Measurements from ENCODE around the gene PDGFRA.
"Not testable (repeated sequence)": the region's sequence is repeated elsewhere in the genome, so short reads cannot be mapped to it uniquely, and the experiment has no call there.

Gene PDGFRA

GRCh38 chr4:54233277-54233696 lies 4.2 kb downstream of the PDGFRA start:
- H3K27me3 ChIP-seq (ENCODE audit: insufficient read depth, poor library complexity, severe bottlenecking) = peaks cover 48% of the 10 kb centered on the region

GRCh38 chr4:54233697-54234496 lies 4.8 kb downstream of the PDGFRA start:
- peaks cover 42% of the 10 kb centered on the region for H3K27me3 ChIP-seq (ENCODE audit: insufficient read depth, poor library complexity, severe bottlenecking)
- H3K4me1 ChIP-seq (ENCODE audit: insufficient read depth, poor library complexity, severe bottlenecking) = no peaks in the 10 kb centered on the region
- H3K9me3 ChIP-seq (ENCODE audit: severe bottlenecking) = no peaks in the 10 kb centered on the region
- H3K36me3 ChIP-seq (ENCODE audit: low read depth) = no peaks in the 10 kb centered on the region
- ATAC-seq (ENCODE audit: low read depth) = peak; percentile 30
- no peak overlapping the region for H3K27ac ChIP-seq (ENCODE audit: poor library complexity, severe bottlenecking)
- peak; percentile 82 for TF ChIP-seq CTCF (IDR thresholded peaks at IDR 0.05; ENCODE audit: poor library complexity, severe bottlenecking)
- no peak for DNase-seq (ENCODE audit: low spot score)
- H3K4me3 ChIP-seq (ENCODE audit: severe bottlenecking) = peak overlapping the region; percentile 19

More at GRCh38 chr4:54233277-54233696, 4.2 kb downstream of the PDGFRA start:
- TF ChIP-seq CTCF (IDR thresholded peaks at IDR 0.05; ENCODE audit: poor library complexity, severe bottlenecking) = peak; percentile 70
- Histone ChIP-seq H3K4me1 (ENCODE audit: insufficient read depth, poor library complexity, severe bottlenecking) (no peaks in the 10 kb centered on the region), H3K4me3 (ENCODE audit: severe bottlenecking) (peak overlapping the region; percentile 19), H3K36me3 (ENCODE audit: low read depth) (no peaks in the 10 kb centered on the region), H3K9me3 (ENCODE audit: severe bottlenecking) (no peaks in the 10 kb centered on the region), H3K27ac (ENCODE audit: poor library complexity, severe bottlenecking) (no peak overlapping the region)
- ATAC-seq (ENCODE audit: low read depth) = peak; percentile 83
- DNase-seq (ENCODE audit: low spot score) = peak; percentile 80

- no peak overlapping the region for H3K27ac ChIP-seq (ENCODE audit: poor library complexity, severe bottlenecking)
- no peak overlapping the region for H3K4me3 ChIP-seq (ENCODE audit: severe bottlenecking)
- H3K9me3 ChIP-seq (ENCODE audit: severe bottlenecking) = no peaks in the 10 kb centered on the region
- no peaks in the 10 kb centered on the region for H3K36me3 ChIP-seq (ENCODE audit: low read depth)
- TF ChIP-seq CTCF (IDR thresholded peaks at IDR 0.05; ENCODE audit: poor library complexity, severe bottlenecking) = peak; percentile 55
- no peak for DNase-seq (ENCODE audit: low spot score)
- H3K27me3 ChIP-seq (ENCODE audit: insufficient read depth, poor library complexity, severe bottlenecking) = peaks cover 35% of the 10 kb centered on the region
- H3K4me1 ChIP-seq (ENCODE audit: insufficient read depth, poor library complexity, severe bottlenecking) = no peaks in the 10 kb centered on the region
- no peak for ATAC-seq (ENCODE audit: low read depth)
Measured at GRCh38 chr4:54234497-54235205, 5.6 kb downstream of the PDGFRA start.

GRCh38 chr4:54236316-54236715 lies 7.2 kb downstream of the PDGFRA start:
- not testable (repeated sequence) for ATAC-seq (ENCODE audit: low read depth)

GRCh38 chr4:54237770-54238169 lies 8.7 kb downstream of the PDGFRA start:
- Histone ChIP-seq H3K9me3 (ENCODE audit: severe bottlenecking) (peaks cover 11% of the 10 kb centered on the region), H3K27ac (ENCODE audit: poor library complexity, severe bottlenecking) (no peak overlapping the region), H3K27me3 (ENCODE audit: insufficient read depth, poor library complexity, severe bottlenecking) (peaks cover 4% of the 10 kb centered on the region), H3K4me1 (ENCODE audit: insufficient read depth, poor library complexity, severe bottlenecking) (no peaks in the 10 kb centered on the region), H3K4me3 (ENCODE audit: severe bottlenecking) (no peak overlapping the region), H3K36me3 (ENCODE audit: low read depth) (no peaks in the 10 kb centered on the region)
- ATAC-seq (ENCODE audit: low read depth) (no peak), DNase-seq (ENCODE audit: low spot score) (no peak)
- no peak for TF ChIP-seq CTCF (IDR thresholded peaks at IDR 0.05; ENCODE audit: poor library complexity, severe bottlenecking)

More at GRCh38 chr4:54236316-54236715, 7.2 kb downstream of the PDGFRA start:
- H3K27ac ChIP-seq (ENCODE audit: poor library complexity, severe bottlenecking); H3K9me3 ChIP-seq (ENCODE audit: severe bottlenecking); H3K36me3 ChIP-seq (ENCODE audit: low read depth); H3K4me3 ChIP-seq (ENCODE audit: severe bottlenecking); H3K4me1 ChIP-seq (ENCODE audit: insufficient read depth, poor library complexity, severe bottlenecking); DNase-seq (ENCODE audit: low spot score): not testable (repeated sequence)
- peaks cover 18% of the 10 kb centered on the region for H3K27me3 ChIP-seq (ENCODE audit: insufficient read depth, poor library complexity, severe bottlenecking)

Measured in RWPE2 (cell line).